HG03354 (cell line): ENCODE results near the gene RUNX1.

Source experiments
- ATAC-seq: cut with Tn5 transposase; IDR thresholded peaks from one replicate; pipeline ENCODE4 v1.9.1; 2021; ENCODE audit warnings: mild to moderate bottlenecking; ENCODE audit not compliant: unreplicated experiment, poor library complexity, severe bottlenecking

RUNX1 gene

DNA sequence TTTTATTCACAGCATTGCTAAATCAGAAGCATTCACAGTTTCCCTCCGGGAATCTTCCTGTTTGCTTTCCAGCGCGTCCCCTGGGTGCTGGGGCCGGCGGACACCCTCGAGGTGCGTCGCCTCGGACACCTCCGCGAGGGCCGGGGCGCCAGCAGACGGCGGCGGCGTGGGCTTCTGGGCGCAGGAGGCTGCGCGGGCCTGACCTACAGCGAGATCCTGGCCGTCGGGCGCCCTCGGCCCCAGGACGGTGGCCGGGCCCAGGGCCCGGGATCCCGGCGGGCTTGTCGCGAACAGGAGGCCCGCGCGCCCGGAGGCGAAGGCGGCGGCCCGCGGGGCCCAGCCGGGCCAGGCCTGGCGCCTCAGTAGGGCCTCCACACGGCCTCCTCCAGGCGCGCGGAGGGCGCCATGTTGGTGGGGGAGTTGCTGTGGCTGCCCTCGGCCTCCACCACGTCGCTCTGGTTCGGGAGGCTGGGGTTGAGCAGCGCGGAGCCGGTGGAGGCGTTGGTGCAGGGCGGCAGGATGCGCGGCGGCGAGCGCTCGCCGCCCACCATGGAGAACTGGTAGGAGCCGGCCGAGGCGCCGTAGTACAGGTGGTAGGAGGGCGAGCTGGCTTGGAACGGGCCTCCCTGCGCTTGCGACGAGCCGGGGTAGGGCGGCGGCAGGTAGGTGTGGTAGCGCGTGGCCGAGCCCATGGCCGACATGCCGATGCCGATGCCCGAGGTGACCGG lies 257.2 kb downstream of the RUNX1 start:
- ATAC-seq, result no peak

DNA sequence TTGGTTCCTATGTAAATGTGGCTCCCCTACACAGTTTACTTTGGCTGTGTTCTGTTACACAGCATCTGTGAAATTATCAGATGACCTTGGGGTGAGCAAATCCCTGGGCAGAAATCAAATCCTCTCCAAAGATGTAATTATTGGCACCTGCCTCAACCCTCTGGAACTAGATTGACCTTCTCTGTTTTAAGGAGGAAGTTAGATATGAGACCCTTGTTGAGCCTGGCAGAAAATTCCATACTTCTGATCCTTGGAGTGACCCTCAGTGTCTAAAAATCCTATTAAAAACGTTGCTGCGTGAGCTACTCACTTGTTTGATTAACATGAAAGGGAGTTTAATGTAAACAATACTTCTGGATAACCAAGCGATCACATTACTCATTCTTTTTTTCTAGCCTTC lies 258.3 kb downstream of the RUNX1 start:
- no peak for ATAC-seq

DNA sequence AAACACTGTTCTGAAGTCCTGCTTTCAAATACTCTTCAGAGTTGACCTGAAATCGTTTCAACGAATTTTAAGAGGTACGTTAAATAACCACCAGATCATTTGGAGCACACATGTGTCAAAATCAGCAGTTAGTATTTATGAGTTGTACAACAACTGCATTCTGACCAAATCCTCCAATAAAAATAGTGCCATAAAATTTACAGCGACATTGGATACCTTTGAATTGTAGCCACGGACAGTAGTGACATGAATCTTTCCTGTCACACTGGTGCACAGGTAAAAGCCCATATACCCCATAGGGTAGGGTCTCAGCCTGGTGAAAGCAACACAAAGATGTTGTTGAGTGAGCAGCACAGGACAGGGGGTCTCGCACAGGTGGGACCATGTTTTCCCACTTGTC lies 258.8 kb downstream of the RUNX1 start:
- ATAC-seq, result no peak

DNA sequence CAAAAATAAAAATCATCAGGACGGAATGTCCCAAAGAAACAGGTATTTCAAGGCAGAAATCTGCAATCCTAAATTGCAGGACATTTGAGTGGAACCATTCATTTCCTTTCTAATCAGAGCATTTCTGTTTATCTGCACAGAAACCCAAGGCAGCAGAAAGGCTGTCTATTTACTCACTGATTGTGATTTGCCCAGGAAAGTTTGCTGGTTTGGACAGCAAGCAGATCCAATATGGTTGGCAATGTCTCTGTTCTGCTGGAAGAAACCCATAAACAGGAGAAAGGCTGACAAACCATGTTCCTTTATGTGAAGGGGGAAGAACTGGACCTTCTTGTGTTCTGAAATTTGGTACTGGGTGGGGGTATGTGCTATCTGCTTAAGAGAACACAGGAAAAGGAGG lies 260.2 kb downstream of the RUNX1 start:
- no peak for ATAC-seq

DNA sequence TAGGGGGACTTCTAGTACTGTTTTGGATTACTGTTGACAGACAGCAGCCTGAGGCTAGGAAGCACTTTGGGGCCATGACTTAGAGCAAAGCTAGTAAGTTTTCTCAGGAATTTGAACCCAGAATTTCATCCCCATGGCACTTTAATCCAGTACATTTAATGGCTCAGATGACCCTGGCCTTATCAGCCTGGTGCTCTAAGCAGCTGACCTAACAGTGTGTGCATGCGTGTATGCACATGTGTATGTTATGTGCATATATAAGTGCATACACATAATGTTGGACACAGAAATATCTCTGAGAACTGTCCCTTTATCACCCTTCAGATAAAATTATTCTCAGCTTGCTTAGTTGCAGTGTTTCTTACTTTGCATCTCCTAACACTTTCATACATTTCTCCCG lies 265.3 kb downstream of the RUNX1 start:
- ATAC-seq, result no peak

DNA sequence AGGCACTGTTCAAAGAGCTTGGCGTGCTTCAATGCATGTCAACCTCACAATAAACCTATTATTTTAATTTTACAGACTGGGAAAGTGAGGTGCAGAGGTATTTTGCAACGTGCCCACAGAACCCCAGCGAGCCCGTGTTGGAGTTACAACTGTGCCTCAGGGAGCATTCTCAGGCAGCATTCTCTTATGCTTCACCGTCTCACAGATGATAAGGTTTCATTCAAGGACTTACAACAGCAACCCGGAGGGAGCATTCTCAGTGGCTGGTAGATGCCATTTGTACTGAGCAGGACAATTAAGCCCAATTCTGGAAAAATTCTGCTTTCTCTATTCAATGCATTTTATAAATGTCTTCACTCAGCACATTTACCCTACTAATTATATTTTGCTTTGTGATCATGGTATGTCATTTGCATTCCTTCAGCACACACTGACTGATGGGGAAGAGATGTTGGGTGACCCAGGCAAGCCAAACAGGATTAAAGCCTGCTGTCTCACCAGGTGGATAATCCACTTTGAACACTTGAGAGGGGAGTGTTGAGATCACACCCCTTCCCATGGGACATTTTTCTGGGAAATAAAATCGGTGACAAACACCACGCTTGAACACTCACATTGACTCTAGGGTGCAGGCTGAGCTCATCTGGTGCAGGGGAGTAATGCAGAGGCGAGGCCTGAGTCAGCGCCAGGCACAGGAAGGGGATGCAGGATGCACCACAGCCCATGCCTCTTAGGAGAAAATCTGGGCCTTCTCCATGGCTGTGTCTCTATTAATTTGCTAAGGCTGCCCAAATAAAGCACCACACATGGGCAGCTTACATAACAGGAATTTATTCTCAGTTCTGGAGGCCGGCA lies 266.4 kb downstream of the RUNX1 start:
- no peak for ATAC-seq

DNA sequence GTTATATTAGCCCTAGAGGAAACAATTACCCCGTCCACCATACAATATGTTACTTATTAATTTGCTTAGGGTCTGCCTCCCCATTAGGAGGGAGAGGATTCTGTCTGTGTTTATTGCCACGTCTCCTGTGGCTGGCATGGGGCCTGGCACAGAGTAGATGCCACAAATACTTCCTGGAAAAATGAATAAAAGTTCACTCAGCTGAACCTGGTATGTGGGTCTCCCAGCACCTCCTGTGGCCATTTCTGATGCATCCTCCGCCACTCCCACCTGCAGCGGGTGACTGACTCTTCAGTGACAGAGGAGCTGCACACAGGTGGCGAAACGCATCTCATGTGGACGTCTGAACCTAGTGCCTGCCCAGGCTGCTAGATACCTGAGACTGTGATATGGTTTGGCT lies 267.6 kb downstream of the RUNX1 start:
- no peak for ATAC-seq

DNA sequence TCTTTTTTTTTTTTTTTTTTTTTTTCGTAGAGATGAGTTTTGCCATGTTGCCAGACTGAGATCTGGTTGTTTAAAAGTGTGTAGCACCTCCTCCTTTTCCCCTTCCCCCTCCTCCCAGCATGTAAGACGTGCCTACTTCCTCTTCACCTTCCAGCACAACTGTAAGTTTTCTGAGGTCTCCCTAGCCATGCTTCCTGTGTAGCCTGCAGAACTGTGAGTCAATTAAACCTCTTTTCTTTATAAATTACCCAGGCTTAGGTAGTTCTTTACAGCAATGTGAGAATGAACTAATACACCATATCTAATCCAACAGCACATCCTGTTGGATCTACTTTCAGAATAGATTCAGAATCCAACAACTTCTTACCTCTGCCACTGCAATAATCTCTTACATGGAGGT lies 269.2 kb downstream of the RUNX1 start:
- no peak for ATAC-seq

DNA sequence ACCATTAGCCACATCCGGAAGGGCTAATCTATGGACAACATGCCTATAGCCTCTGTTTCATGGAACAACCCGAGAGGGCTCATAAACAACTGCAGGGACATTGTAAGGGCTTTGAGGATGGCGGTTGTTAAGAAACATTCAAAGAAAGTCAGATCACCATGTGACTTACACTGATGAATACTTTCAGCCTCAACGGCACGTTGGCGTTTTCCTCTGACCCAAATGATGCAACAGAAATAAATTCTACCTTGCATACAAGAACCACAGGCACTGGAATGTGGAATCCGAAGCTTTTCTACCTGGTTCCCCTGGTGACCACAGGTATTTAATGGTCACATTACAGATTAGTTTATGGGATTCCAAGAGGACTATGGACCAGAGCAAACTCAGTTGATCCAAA lies 273.3 kb downstream of the RUNX1 start:
- no peak for ATAC-seq

DNA sequence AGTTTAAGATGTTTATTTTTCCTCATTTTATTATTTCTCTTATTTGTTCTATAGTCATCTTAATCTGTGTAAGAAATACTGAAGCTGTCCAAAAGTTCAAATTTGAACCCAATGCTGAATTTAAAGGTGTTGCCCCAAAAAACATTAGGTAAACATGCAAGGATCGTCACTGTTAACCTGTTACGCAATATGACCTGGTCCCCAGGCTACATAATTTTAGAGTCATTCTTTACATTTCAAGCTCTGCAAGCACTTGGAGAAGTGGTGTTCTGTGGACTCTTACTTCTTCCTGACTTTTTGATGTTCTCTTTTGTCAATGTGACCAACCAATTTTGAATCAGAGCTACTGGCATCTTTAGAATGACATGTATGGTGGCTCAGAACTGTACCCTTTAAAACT lies 274.4 kb downstream of the RUNX1 start:
- ATAC-seq, result no peak

DNA sequence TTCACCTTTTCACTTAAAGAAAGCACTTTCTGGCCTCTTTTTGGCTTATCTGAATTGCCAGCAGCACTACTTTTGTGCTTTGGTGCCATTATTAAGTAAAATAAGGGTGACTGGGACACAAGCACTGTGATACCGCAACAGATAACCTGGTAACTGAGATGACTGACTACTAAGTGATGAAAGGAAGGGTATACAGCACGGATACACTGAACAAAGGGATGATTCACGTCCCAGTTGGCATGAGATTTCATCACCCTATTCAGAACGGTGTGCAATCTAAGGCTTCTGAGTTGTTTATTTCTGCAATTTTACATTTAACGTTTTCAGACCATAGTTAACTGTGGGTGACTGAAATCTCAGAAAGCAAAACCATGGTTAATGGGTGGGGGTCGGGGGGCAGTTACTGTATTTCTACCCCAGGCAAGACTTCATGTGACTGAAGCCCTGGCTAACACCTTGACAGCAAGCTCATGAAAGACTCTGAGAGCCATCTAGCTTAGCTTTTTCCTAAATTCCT lies 277.5 kb downstream of the RUNX1 start:
- no peak for ATAC-seq

DNA sequence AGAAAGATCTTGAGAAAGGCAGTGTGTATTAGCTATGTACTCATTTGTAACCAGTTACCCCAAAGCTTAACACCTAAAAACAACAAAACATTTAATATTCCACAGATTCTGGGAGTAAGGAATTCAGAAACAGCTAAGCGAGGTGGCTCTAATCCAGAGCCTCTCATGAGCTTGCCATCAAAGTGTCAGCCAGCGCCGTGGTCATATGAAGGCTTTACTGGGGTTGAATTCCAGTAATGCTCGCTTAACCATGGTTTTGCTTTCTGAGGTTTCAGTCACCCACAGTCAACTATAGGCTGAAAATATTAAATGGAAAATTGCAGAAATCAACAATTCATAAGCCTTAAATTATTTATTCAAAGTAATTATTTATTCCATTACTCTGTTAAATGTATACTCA lies 278.5 kb downstream of the RUNX1 start:
- no peak for ATAC-seq

DNA sequence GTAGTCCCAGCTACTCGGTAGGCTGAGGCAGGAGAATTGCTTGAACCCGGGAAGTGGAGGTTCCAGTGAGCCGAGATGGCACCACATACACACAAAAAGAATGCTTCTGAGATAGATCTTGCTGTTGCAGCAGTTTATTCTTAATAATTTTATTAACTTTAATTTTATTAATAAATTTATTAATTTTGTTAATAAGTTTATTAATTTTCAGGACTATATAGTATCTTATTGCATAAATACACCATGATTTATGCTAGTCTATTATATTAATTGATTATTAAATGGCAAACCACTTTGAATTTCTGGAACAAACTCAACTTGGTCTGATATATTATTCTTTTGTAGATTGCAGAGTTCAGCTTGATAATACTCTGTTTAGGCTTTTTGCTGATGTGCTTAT lies 280.8 kb downstream of the RUNX1 start:
- no peak for ATAC-seq

DNA sequence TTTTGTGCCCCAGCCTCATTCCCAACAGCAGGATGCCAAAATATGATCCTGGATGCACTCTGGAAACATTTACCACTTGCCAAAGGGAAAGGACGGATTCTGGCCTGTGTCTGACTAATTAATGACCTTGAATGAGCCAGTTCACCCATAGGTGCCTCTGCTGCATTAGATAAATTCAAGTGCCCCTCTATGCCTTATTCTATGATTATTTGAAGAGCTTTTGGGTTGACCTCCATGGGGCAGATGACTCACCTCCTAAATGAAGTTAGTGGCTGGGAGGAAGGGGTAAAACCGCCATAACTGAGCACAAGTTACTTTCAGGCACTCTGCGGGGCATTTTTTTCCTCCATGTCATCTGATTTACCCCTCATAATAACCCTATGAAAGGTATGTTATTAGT lies 282.2 kb downstream of the RUNX1 start:
- no peak for ATAC-seq

DNA sequence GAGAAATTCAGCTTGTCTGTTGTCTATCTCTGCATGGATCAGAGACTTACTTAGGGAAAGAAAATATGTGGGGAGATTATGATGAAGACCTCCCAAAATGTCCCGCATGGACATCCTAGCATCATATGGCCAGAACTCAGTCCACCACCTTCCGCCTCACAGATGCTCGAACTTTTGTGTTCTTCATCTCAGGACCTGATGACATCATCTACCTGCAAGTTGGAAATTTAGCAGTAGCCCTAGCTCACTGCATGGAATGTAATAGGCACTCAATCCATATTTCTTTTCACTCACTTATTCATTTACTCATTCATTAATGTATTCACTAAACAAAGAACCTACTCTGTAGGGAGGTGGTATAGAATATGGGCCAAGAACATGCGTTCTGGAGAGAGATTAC lies 283.5 kb downstream of the RUNX1 start:
- ATAC-seq, result no peak

DNA sequence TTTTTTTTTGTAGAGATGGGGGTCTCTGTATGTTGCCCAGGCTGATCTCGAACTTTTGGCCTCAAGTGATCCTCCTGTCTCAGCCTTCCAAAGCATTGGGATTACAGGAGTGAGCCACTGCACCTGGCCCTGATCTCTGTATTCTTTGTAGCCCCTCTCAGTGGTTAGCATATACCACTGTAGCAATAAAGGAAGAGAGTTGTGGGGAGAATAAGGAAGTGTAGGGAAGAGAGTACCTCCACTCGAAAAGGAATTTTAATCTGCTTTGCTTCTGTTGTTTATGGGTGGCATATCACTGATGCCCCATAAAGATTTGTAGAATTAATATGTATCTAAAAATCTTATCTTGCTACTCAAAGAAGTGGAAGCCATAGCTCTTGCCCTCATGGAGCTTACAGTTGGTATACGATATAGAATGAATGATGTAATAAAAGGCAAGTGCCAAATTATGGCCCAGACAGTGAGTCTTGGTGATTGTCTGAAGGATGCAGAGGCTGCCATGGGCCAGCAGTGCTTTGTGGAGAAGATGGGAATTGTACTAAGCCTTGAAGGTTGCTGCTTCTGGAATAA lies 284.3 kb downstream of the RUNX1 start:
- no peak for ATAC-seq

DNA sequence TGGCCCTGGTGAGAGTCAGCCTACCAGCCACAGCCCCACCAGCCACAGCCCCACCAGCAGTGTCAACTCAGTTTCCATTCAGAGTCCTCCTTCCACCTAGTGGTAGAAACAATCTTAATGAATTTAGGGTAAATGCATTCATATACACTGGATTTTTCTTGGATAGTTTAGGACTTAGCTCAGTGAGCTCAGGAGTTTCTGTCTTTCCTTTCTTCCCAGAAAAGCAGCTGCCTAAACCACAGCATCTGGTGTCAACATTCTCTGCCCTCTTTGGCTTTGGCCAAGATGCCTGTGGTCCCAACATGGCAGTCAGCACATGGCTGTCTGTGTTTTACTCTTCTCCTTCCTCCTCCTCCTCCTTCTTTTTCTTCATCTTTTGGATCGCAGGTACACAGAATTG lies 286.3 kb downstream of the RUNX1 start:
- ATAC-seq, result no peak

DNA sequence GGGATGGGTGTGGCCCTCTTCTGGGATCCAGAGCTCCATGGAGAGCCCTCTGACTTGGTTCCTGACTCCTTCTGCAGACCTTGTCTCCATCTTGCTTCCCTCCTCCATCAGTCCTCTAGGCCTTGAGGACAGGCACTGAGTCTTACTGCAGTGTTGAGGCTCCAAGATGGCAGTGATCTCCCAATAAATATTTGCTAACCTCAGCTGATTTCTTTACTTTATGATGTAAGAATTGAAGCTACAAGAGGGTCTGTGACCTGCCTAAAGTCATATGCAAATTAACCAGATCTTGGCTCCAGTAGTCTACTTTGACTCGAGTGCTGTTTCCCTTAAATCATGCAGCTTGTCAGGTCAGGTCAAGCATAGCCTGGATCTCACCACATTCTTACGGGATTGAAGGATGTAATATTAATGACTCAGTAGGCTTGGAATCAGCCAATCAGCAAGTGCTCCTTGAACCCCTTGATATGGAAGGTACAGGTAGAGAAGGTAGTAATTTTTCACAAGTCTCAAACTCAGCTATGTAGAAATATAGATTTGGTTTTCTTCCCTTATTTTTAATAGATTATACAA lies 287.3 kb downstream of the RUNX1 start:
- ATAC-seq, result no peak

DNA sequence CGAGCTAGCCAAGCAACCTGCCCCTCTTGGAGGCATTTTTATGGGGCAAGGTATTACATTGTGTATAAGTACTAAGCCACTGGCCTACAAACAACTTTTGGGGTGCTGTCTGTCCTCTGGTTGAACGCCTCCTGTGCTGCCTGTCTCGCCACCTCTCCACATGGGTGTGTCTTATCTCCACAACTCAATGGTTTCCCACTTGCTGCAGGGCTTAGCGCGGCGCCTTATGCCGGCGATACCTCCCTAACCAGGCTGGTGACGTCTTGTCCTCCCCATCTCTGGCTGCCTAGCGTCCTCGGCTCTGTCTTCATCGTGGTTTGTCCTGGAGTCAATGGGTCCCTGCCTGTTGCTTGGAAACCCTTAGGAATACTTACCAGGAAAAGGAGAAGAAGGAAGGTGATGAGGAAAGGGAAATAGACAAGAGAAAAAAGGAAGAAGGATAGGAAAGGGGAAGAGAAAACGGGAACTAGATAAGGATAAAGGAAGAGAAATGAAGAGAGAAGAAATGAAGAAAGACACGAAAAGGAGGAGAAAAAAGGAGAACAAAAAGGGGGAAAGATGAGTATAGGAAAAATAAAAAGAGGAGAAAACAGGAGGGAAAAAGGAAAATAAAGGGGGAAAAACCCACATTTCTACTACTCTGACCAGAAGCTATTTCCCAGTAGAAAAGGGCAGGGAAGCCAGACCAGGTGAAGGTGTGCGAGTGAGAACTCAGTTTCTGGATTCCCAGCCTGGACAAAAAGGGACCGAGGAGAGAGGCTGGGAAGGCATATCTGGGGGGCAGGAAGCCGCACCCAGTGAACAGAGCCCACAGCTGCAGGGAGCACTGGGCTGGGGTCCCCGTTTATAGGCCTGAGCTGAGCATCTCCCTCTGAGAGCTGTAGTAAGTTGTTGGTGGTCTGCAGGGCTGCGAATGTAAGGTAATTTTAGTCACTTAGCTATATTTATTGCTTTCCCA lies 294.1 kb downstream of the RUNX1 start:
- no peak for ATAC-seq
